K562 (cell line): ENCODE results near the gene HPN. TPM values are rescaled to one million over a fixed set of nuclear protein-coding genes. Genes with fewer than 3 reads are reported as not detected.

Source experiments
- ATAC-seq: fragments of 200-7000 bp; cut with Tn5 transposase; 3 replicates; pipeline ENCODE4 v1.9.1; 2020; ENCODE audit warnings: moderate library complexity
- BruUV-seq: library from RNA; stranded (reverse); fragments of 400-500 nt; replicated peaks from 2 replicates; lab custom pipeline; 2021; lab: Mats Ljungman, UMichigan
- CTCF ChIA-PET: fragments of 300-600 bp; formaldehyde crosslinking; extraction: SDS; loops from one replicate; lab custom pipeline; 2021; ENCODE audit warnings: low intra/inter-chr PET ratio; lab: Yijun Ruan, JAX
- POLR2A ChIA-PET: fragments of 300-600, 350-650 bp; sonication (Branson Sonifier 250); formaldehyde crosslinking; extraction: SDS; loops from one replicate; lab custom pipeline; 2021; ENCODE audit warnings: antibody characterized with exemption, inconsistent platforms; lab: Yijun Ruan, JAX
- DNase-seq, 4 experiments: peaks; one replicate each; pipeline versions ENCODE4 v3.0.0 to v3.0.0-alpha.2; 2011 to 2018; ENCODE audit warnings: low spot score in 3 of 4, mixed read lengths in 3 of 4; ENCODE audit errors: extremely low read depth in 1 of 4
- FAIRE-seq: peaks from 2 replicates; lab custom pipeline; 2011; peaks lifted over from hg19 to GRCh38; lab: Jason Lieb, UNC
- H2AFZ ChIP-seq: 2 replicates; pipeline ENCODE4 v1.6.0; 2011; ENCODE audit warnings: low read depth, low read length, control low read depth, inconsistent platforms
- H3K27ac ChIP-seq: fragments of 200-600 bp; 3 replicates; pipeline ENCODE4 v1.8.0; 2011; ENCODE audit warnings: low read depth, mild to moderate bottlenecking, control low read depth, inconsistent platforms, low read length, moderate library complexity, mixed read lengths; ENCODE audit errors: extremely low read depth
- H3K27me3 ChIP-seq, 2 experiments: fragments of 300-600 bp in 1 of 2; 2 replicates in 1 of 2; 3 replicates in 1 of 2; pipeline versions ENCODE4 v1.6.0 to v1.8.0; 2011; ENCODE audit warnings: inconsistent platforms in 2 of 2, low read length in 2 of 2, mild to moderate bottlenecking in 1 of 2, mixed read lengths in 1 of 2, moderate library complexity in 1 of 2; ENCODE audit not compliant: control insufficient read depth in 2 of 2, insufficient read depth in 2 of 2
- H3K36me3 ChIP-seq: fragments of 300-600 bp; 3 replicates; pipeline ENCODE4 v1.8.0; 2011; ENCODE audit warnings: mild to moderate bottlenecking, low read length, inconsistent platforms; ENCODE audit not compliant: control insufficient read depth, insufficient read depth
- H3K4me1 ChIP-seq, 2 experiments: fragments of 200-600 bp in 1 of 2; replicated peaks in 1 of 2; 2 replicates in 1 of 2; 3 replicates in 1 of 2; pipeline versions ENCODE4 v1.5.1 to v1.8.0; 2011; ENCODE audit warnings: inconsistent platforms in 2 of 2, low read length in 2 of 2, mild to moderate bottlenecking in 1 of 2, mixed read lengths in 1 of 2, moderate library complexity in 1 of 2; ENCODE audit not compliant: control insufficient read depth in 2 of 2, insufficient read depth in 2 of 2
- H3K4me2 ChIP-seq: 2 replicates; pipeline ENCODE4 v1.6.1; 2011; ENCODE audit warnings: low read length, control low read depth, inconsistent platforms, mixed read lengths; ENCODE audit not compliant: insufficient read depth
- H3K4me3 ChIP-seq: fragments of 200-600 bp; sonication (generic), shearing (Covaris generic); 2 replicates; pipeline ENCODE4 v1.5.1; 2016; ENCODE audit warnings: control low read depth, inconsistent platforms
- H3K79me2 ChIP-seq: fragments of 200-600 bp; 3 replicates; pipeline ENCODE4 v1.8.0; 2011; ENCODE audit warnings: low read length, inconsistent platforms; ENCODE audit not compliant: control insufficient read depth, insufficient read depth
- H3K9ac ChIP-seq, 2 experiments: 2 replicates each; pipeline versions ENCODE4 v1.6.0 to v1.6.1; 2011; ENCODE audit warnings: low read depth in 2 of 2, low read length in 2 of 2, control low read depth in 1 of 2, inconsistent platforms in 1 of 2, mild to moderate bottlenecking in 1 of 2, mixed read lengths in 1 of 2; ENCODE audit not compliant: insufficient read depth in 1 of 2
- H3K9me1 ChIP-seq: one replicate; pipeline ENCODE4 v1.6.0; 2011; ENCODE audit warnings: inconsistent platforms, mild to moderate bottlenecking, low read length, moderate library complexity; ENCODE audit not compliant: control insufficient read depth, insufficient read depth
- H3K9me3 ChIP-seq: replicated peaks from 2 replicates; pipeline ENCODE4 v1.5.1; 2011; ENCODE audit warnings: low read depth, low read length, inconsistent platforms; ENCODE audit not compliant: control insufficient read depth, insufficient read depth
- H4K20me1 ChIP-seq: replicated peaks from 2 replicates; pipeline ENCODE4 v1.6.1; 2011; ENCODE audit warnings: low read length, inconsistent platforms, mixed read lengths; ENCODE audit not compliant: control insufficient read depth, insufficient read depth
- ADNP ChIP-seq: fragments of 200-800 bp; sonication (Bioruptor generic); IDR thresholded peaks from 2 replicates; pipeline ENCODE4 v1.6.1; 2016; ENCODE audit warnings: missing genetic modification characterization, missing compliant biosample characterization
- BCL6 ChIP-seq: fragments of 250-450 bp; sonication (Bioruptor Pico); IDR thresholded peaks from 2 replicates; pipeline ENCODE4 v1.4.0; 2020
- BRCA1 ChIP-seq, 2 experiments: fragments of 450-650 bp in 1 of 2; sonication (generic) in 1 of 2; formaldehyde crosslinking in 1 of 2; IDR thresholded peaks; 2 replicates each; pipeline versions ENCODE4 v1.5.0 to v1.6.1; 2017 to 2020; ENCODE audit warnings: mild to moderate bottlenecking in 1 of 2, missing genetic modification reagents in 1 of 2
- CSDE1 ChIP-seq, 2 experiments: fragments of 450-650 bp; IDR thresholded peaks; 2 replicates each; pipeline ENCODE4 v1.6.1; 2016; ENCODE audit warnings: mild to moderate bottlenecking in 1 of 2
- ELK1 ChIP-seq: sonication (generic); formaldehyde crosslinking; IDR thresholded peaks from 2 replicates; pipeline ENCODE4 v1.8.1; 2022; ENCODE audit warnings: missing genetic modification reagents
- FOXA1 ChIP-seq: fragments of 450-650 bp; IDR thresholded peaks from 2 replicates; pipeline ENCODE4 v1.6.1; 2016; ENCODE audit warnings: mild to moderate bottlenecking, borderline replicate concordance
- GABPB2 ChIP-seq: fragments of 250-450 bp; sonication (Bioruptor Pico); conservative IDR thresholded peaks from 2 replicates; pipeline ENCODE4 v1.5.1; 2021; ENCODE audit warnings: mild to moderate bottlenecking
- HDAC1 ChIP-seq, 2 experiments: fragments of 450-650 bp; IDR thresholded peaks; 2 replicates each; pipeline ENCODE4 v1.6.1; 2016 to 2017; ENCODE audit warnings: inconsistent platforms in 1 of 2, mild to moderate bottlenecking in 1 of 2, moderate library complexity in 1 of 2
- HDAC6 ChIP-seq: IDR thresholded peaks from 2 replicates; pipeline ENCODE4 v1.6.1; 2012; ENCODE audit warnings: low read depth, mild to moderate bottlenecking, control low read depth, inconsistent platforms, low read length, moderate library complexity
- KDM1A ChIP-seq, 2 experiments: fragments of 450-650 bp; IDR thresholded peaks; 2 replicates each; pipeline ENCODE4 v1.6.1; 2016; ENCODE audit warnings: mild to moderate bottlenecking in 2 of 2
- KDM4B ChIP-seq, 2 experiments: fragments of 450-650 bp in 1 of 2; sonication (generic) in 1 of 2; IDR thresholded peaks; 2 replicates each; pipeline ENCODE4 v1.6.1; 2016 to 2017; ENCODE audit warnings: borderline replicate concordance in 2 of 2, antibody characterized with exemption in 1 of 2, low read depth in 1 of 2, mild to moderate bottlenecking in 1 of 2
- MIER1 ChIP-seq: fragments of 450-650 bp; IDR thresholded peaks from 2 replicates; pipeline ENCODE4 v1.6.1; 2016; ENCODE audit warnings: antibody characterized with exemption, mild to moderate bottlenecking, low read depth
- NCOA2 ChIP-seq, 2 experiments: fragments of 450-650 bp; IDR thresholded peaks; 2 replicates each; pipeline ENCODE4 v1.6.1; 2018; ENCODE audit warnings: mild to moderate bottlenecking in 2 of 2, moderate library complexity in 1 of 2; ENCODE audit not compliant: partially characterized antibody in 2 of 2
- POLR2G ChIP-seq: fragments of 200-400 bp; formaldehyde crosslinking; IDR thresholded peaks from 2 replicates; pipeline ENCODE4 v1.6.1; 2017; ENCODE audit warnings: low read depth, mild to moderate bottlenecking, antibody characterized with exemption, low read length, moderate library complexity
- RBFOX2 ChIP-seq: fragments of 200-400 bp; formaldehyde crosslinking; IDR thresholded peaks from 2 replicates; pipeline ENCODE4 v1.6.1; 2017; ENCODE audit warnings: low read depth, mild to moderate bottlenecking, low read length, moderate library complexity
- STAG1 ChIP-seq: sonication (generic); formaldehyde crosslinking; IDR thresholded peaks from 2 replicates; pipeline ENCODE4 v1.5.0; 2020; ENCODE audit warnings: missing genetic modification reagents, borderline replicate concordance
- TEAD4 ChIP-seq, 2 experiments: sonication (generic) in 1 of 2; formaldehyde crosslinking in 1 of 2; IDR thresholded peaks; 2 replicates each; pipeline versions ENCODE4 v1.6.1 to v1.8.0; 2012 to 2022; ENCODE audit warnings: borderline replicate concordance in 1 of 2, inconsistent platforms in 1 of 2, low read length in 1 of 2, mild to moderate bottlenecking in 1 of 2, missing genetic modification reagents in 1 of 2
- ZKSCAN1 ChIP-seq: fragments of 150-350 bp; IDR thresholded peaks from 2 replicates; pipeline ENCODE4 v1.6.1; 2016; ENCODE audit warnings: low read depth, low read length
- ZNF121 ChIP-seq: sonication (generic); formaldehyde crosslinking; conservative IDR thresholded peaks from 2 replicates; pipeline ENCODE4 v1.8.0; 2022; ENCODE audit warnings: missing genetic modification reagents
- ZNF436 ChIP-seq: fragments of 250-450, 450-650 bp; sonication (Bioruptor Pico); formaldehyde crosslinking; IDR thresholded peaks from 2 replicates; pipeline ENCODE4 v1.7.0; 2020; ENCODE audit warnings: mild to moderate bottlenecking
- ZNF830 ChIP-seq: fragments of 250-450 bp; sonication (Bioruptor Pico); IDR thresholded peaks from 2 replicates; pipeline ENCODE4 v1.5.0; 2021; ENCODE audit warnings: mild to moderate bottlenecking
- WGBS: fragments of 100-300 bp; shearing (Covaris generic); methylation state at CpG from one replicate; pipeline ENCODE4 v1.1.6; 2016; ENCODE audit warnings: low coverage, mixed read lengths; ENCODE audit not compliant: insufficient coverage; ENCODE audit errors: missing lambda C conversion rate; 5-methylcytosine and 5-hydroxymethylcytosine counted together
- in situ Hi-C: fragments of 300-500 bp; cut with MboI; formaldehyde crosslinking; loops from 4 replicates; pipeline ENCODE4 v1.15.0; 2018; ENCODE audit warnings: inconsistent platforms, mixed read lengths
- intact Hi-C: fragments of 100-400 bp; cut with micrococcal nuclease; formaldehyde crosslinking; loops from 2 replicates; pipeline ENCODE4 v1.14.2; 2022
- polyA plus RNA-seq, 8 experiments: library from polyadenylated mRNA; depleted of rRNA in 4 of 8; stranded (reverse) in 5 of 8; unstranded in 3 of 8; fragments of >200 nt; fragmentation: Nextera tagmentation in 2 of 8; fragmentation: Illumina TruSeq in 1 of 8; extraction: Ambion mirVana in 2 of 8; extraction: Trizol in 1 of 8; gene quantifications; 2 replicates each; pipeline versions ENCODE4 v1.2.1 to v1.2.3, GENCODE V29; 2011 to 2014; ENCODE audit warnings: inconsistent platforms in 1 of 8, missing spikeins in 1 of 8
- total RNA-seq, 7 experiments: library from RNA; depleted of rRNA in 6 of 7; stranded (reverse); fragments of >200 nt in 6 of 7; fragmentation: Illumina TruSeq in 2 of 7; extraction: Trizol in 2 of 7; gene quantifications; 2 replicates each; pipeline versions ENCODE4 v1.2.1 to v1.2.3, GENCODE V29; 2011 to 2021; ENCODE audit warnings: low replicate concordance in 1 of 7

Gene HPN
- total and polyA plus RNA-seq, 9 of the 15 experiments (the other 6 are each of a cell fraction or from before 2014, with no cell fraction given), result 0.10 to 0.20 TPM; not detected in 7

GRCh38 chr19:35015270-35015953, 26.1 kb upstream of the HPN start:
- no peaks in the 10 kb centered on the region for H3K27me3 ChIP-seq
- H3K4me2 ChIP-seq, result no peak overlapping the region
- ChIA-PET POLR2A (interaction anchor here (0.8 to 3.9 kb wide), 3 partner anchors 9 to 89 kb away, joined by 3 to 18 read pairs (median 3); no protein-coding TSS in a partner anchor), CTCF (no interaction called here)
- ATAC-seq (no peak), DNase-seq (no peak), FAIRE-seq (no peak)
- TF ChIP-seq POLR2G (peak; percentile 51; the same call in 1 of the 2 replicates), ELK1 (CRISPR knock-in tag) (no peak), KDM4B (IDR thresholded peaks at IDR 0.05; ENCODE audit: borderline replicate concordance in 2 of 2, low read depth in 1 of 2) (no peak), NCOA2 (IDR thresholded peaks at IDR 0.05; ENCODE audit: partially characterized antibody in 2 of 2) (no peak), BCL6 (CRISPR knock-in tag) (no peak), TEAD4 (IDR thresholded peaks at IDR 0.05; ENCODE audit: low read length) (no peak), TEAD4 (CRISPR knock-in tag; IDR thresholded peaks at IDR 0.05; ENCODE audit: borderline replicate concordance) (no peak), BRCA1 (IDR thresholded peaks at IDR 0.05) (no peak), BRCA1 (CRISPR knock-in tag; IDR thresholded peaks at IDR 0.05) (0 out of 2 replicates have a peak, but pooled peaks have one; percentile 55), STAG1 (CRISPR knock-in tag) (no peak), CSDE1 (IDR thresholded peaks at IDR 0.05) (no peak), MIER1 (no peak), ADNP (tag) (no peak), HDAC1 (IDR thresholded peaks at IDR 0.05) (no peak), ZKSCAN1 (no peak), ZNF121 (CRISPR knock-in tag) (no peak), KDM1A (IDR thresholded peaks at IDR 0.05) (peak; percentile 34 to 66; a peak in 3 of 4 replicates), HDAC6 (no peak), ZNF830 (CRISPR knock-in tag) (no peak), RBFOX2 (0 out of 2 replicates have a peak, but pooled peaks have one; percentile 30), ZNF436 (CRISPR knock-in tag) (no peak), FOXA1 (no peak), GABPB2 (CRISPR knock-in tag) (no peak)
- peaks cover 93% of the 10 kb centered on the region for H3K36me3 ChIP-seq
- H3K27ac ChIP-seq, result no peak overlapping the region
- H3K9ac ChIP-seq, result no peak overlapping the region
- peaks cover 0 to 22% of the 10 kb centered on the region in 2 experiments; a peak in 2 of 5 replicates for H3K4me1 ChIP-seq
- no peak overlapping the region for H3K4me3 ChIP-seq
- intact Hi-C loops (no loop called here), in situ Hi-C loops (no loop called here)
- H3K9me3 ChIP-seq, result no peaks in the 10 kb centered on the region
- peaks cover 4% of the 10 kb centered on the region for H3K9me1 ChIP-seq
- 95% methylated on average over 13 of the region's 16 CpGs for WGBS
- H2AFZ ChIP-seq, result no peak overlapping the region
- H3K79me2 ChIP-seq, result no peaks in the 10 kb centered on the region
- BruUV-seq, result no TSS peak
- H4K20me1 ChIP-seq, result no peaks in the 10 kb centered on the region
